WI38 (cell line): ENCODE results near the gene COL23A1.

Experiments
- H3K4me3 ChIP-seq: 2 replicates; pipeline ENCODE4 v1.5.1; 2011; ENCODE audit warnings: low read depth, mild to moderate bottlenecking, control low read depth, low read length
- TF ChIP-seq, protein P1 (sequence below): IDR thresholded peaks from 2 replicates; pipeline ENCODE4 v1.5.1; 2012; ENCODE audit warnings: low read depth, mild to moderate bottlenecking, control low read depth, low read length

Gene COL23A1

DNA sequence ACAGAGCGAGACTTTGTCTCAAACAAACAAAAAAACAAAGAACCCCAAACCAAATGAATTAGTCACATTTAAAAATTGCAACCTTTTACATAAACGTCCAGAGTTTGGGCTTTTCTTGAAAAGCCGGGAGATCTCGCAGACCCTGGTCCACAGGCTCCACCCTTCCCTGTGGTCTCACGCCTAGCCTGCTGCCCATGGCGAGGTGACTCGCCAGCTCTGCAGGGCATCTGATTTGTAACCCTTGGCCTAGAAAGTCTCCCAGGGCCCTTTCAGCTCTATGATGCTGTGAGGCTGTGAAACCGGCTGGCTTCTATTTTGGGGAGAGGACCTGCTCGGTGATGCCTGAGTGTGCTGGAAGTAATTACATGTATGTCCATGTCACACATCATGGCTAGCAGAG lies 312.8 kb downstream of the COL23A1 start:
- H3K4me3 ChIP-seq = no peak overlapping the region
- TF ChIP-seq, protein P1, sequence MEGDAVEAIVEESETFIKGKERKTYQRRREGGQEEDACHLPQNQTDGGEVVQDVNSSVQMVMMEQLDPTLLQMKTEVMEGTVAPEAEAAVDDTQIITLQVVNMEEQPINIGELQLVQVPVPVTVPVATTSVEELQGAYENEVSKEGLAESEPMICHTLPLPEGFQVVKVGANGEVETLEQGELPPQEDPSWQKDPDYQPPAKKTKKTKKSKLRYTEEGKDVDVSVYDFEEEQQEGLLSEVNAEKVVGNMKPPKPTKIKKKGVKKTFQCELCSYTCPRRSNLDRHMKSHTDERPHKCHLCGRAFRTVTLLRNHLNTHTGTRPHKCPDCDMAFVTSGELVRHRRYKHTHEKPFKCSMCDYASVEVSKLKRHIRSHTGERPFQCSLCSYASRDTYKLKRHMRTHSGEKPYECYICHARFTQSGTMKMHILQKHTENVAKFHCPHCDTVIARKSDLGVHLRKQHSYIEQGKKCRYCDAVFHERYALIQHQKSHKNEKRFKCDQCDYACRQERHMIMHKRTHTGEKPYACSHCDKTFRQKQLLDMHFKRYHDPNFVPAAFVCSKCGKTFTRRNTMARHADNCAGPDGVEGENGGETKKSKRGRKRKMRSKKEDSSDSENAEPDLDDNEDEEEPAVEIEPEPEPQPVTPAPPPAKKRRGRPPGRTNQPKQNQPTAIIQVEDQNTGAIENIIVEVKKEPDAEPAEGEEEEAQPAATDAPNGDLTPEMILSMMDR = no peak

DNA sequence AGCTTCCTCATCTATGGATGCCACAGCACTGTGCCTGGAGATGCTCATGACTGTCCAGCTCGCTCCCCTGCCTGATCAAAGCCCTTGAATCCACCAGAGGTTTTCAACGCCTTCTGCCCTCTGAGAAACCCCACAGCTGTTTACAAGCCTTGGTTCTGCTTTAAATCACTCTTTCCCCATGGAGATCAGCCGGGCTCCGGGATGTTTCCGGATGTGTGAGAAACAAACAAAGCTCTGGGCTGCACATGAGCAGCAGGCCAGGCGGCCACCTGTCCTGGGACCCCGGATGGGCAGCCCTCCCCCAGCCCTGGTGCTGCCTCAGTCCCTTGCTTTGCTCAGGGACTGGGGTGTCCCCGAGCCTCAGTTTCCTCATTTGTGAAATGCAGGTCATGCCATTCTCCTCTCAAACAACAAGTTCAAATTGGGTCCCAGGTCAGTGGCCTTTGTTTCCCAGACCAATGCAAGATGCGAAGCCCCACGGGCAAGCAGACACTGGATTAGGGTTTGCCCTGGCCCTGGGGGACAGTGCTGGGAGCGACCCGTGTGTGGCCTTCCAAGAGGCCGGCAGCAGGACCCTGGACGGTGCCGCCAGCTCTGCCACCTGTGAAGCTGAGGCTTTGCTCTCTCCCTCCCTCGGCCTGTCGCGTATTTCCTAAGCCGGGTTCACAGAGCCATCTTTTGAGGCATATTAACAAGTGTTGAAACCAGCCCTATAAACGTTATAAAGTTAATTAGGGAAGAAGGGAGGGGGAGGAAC lies 315.2 kb downstream of the COL23A1 start:
- TF ChIP-seq, protein P1 = no peak
- no peak overlapping the region for H3K4me3 ChIP-seq

DNA sequence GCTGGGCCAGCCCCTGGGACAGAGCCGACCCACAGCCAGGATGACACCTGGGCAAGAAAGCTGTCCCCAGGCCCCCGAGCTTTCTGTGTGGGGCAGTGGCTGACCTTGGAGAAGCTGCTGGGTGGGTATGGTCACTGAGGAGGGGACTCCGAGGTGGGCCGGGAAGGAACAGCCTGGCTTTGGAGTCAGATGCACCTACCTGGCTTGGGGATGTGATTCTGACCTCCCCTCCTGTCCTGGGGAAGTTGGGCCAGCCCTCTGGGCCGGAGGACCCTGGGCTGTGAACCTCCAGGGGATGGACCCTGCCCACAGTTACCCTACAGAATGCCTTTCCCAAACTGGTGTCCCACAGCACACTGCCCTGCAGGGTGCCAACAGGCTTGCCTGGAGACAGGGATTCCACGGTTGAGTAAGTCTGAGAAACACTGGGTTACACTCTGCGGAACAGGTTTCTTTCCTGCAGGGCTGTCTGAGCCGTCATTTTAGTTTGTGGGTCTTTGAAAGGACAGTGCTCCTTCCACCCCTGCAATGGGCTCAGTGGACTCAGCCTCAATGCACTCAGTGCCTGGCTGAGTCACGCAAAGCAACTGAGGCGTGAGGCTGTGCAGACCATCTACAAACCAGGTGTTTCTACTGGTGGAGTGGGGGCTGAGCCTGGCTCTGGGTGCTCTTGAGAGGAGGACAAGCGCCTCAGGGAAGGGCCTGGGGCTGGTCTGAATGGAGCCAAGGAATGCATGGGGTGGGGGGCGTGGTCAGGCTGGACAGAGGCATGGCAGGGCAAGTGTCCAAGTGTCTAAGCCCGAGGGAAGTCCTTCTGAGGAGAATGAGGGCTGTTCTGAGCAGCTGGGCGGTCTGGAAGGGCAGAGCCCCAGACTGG lies 316.3 kb downstream of the COL23A1 start:
- no peak overlapping the region for H3K4me3 ChIP-seq

DNA sequence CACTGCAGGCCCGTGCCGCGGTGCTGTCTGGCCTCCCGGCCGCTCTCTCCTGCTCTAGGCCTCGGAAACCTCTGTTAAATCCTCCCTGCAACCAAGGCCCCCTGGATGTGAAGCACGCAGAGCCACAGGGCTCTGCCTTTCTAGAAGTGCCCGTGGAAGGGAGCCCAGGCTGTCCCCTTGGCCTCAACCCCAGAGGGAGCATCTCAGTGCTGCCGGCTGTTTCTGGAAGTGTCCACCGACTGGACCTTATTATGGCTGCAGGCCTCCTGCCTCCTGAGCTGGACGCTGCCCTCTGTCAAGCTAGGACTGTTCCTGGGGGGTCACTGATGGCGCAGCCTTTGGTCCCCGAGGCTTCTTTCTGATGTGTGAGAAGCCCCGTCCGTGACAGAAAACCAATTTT lies 317.2 kb downstream of the COL23A1 start:
- TF ChIP-seq, protein P1 = no peak
- no peak overlapping the region for H3K4me3 ChIP-seq

More for the DNA sequence above, 316.3 kb downstream of the COL23A1 start:
- TF ChIP-seq, protein P1 = no peak

DNA sequence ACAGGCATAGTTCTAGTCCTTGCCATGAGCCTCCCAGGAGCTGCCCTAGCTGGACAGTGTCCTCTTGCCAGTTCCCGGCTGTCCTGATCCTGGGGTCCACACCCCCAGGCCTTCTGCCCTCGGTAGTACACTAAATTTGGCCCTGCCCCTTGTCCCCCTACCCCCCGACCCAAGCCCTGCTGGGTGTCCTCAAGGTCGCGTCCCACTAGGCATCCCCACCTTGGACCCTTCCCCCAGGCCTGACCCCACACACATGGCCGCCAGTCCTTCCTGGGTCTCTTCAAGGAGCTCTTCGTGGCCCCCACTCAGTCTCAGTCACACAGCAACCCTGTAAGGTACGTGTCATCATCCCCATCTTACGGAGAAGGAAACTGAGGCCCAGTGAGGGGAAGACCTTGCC lies 317.6 kb downstream of the COL23A1 start:
- TF ChIP-seq, protein P1 = no peak

DNA sequence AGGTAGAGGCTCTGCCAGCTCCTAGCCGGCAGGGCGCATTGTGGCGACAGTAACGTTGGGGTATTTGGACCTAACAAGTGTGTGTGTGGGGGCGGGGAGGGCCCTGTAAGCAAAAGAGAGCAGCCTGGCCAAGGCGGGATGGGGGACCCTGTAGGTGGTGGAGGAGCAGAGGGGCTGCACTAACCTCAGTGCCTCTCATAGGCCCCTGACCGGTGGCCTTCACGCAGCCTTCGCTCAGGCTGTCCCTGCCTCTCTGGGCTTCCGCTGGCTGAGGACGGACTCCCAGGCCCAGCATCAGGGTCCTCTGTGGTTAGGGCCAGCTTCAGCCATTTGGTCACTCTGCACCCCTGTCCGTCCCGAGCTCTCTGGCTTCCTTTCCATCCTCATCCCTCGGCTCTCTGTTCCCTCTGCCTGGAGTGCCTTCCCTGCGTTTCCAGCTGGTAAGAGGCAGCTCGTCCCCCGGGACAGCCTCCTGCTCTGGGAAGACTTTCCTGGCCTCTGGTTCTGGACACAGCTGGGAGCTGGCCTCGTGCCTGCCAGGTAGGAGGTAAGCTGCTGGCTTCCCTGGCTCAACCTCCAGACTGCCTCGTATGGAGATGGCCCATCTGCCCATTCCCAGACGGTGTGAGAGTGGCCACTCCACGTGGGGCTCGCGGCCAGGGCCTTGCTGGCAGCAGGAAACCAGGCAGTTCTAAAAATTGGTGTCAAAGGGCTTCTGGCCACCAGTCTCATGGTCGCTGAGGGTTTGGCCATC lies 318.3 kb downstream of the COL23A1 start:
- TF ChIP-seq, protein P1 = no peak
- no peak overlapping the region for H3K4me3 ChIP-seq

More for the DNA sequence above, 317.6 kb downstream of the COL23A1 start:
- H3K4me3 ChIP-seq = no peak overlapping the region
